Mammary epithelial cell (primary cell): ENCODE data around the gene COL5A1.

Experiments used
- EZH2 ChIP-seq: IDR thresholded peaks from 2 replicates; pipeline ENCODE4 v1.6.1; 2012; ENCODE audit warnings: low read length, inconsistent platforms, borderline replicate concordance
- TF ChIP-seq, protein P1 (sequence below), 2 donors: IDR thresholded peaks in 1 of 2; conservative IDR thresholded peaks in 1 of 2; 2 replicates each; pipeline ENCODE4 v1.5.1; 2011 to 2012; ENCODE audit warnings: inconsistent platforms in 2 of 2, low read length in 2 of 2, mild to moderate bottlenecking in 2 of 2, control low read depth in 1 of 2, low read depth in 1 of 2; ENCODE audit not compliant: insufficient read depth in 1 of 2; ENCODE audit errors: extremely low read depth in 1 of 2

- no peak for TF ChIP-seq EZH2
- TF ChIP-seq, protein P1, sequence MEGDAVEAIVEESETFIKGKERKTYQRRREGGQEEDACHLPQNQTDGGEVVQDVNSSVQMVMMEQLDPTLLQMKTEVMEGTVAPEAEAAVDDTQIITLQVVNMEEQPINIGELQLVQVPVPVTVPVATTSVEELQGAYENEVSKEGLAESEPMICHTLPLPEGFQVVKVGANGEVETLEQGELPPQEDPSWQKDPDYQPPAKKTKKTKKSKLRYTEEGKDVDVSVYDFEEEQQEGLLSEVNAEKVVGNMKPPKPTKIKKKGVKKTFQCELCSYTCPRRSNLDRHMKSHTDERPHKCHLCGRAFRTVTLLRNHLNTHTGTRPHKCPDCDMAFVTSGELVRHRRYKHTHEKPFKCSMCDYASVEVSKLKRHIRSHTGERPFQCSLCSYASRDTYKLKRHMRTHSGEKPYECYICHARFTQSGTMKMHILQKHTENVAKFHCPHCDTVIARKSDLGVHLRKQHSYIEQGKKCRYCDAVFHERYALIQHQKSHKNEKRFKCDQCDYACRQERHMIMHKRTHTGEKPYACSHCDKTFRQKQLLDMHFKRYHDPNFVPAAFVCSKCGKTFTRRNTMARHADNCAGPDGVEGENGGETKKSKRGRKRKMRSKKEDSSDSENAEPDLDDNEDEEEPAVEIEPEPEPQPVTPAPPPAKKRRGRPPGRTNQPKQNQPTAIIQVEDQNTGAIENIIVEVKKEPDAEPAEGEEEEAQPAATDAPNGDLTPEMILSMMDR (conservative IDR thresholded peaks at IDR 0.05 in 1 of 2, IDR thresholded peaks at IDR 0.05 in 1 of 2; ENCODE audit: extremely low read depth in 1 of 2, insufficient read depth in 1 of 2, low read depth in 1 of 2, low read length in 2 of 2): no peak
Observed at GRCh38 chr9:134630393-134630790, 11.2 kb upstream of the COL5A1 start.
